Neural cell (in vitro differentiated cells): ENCODE results near the gene FNDC7.

Experiments used
- TF ChIP-seq, protein P1 (sequence below): fragments of 450-650 bp; IDR thresholded peaks from 2 replicates; pipeline ENCODE4 v1.5.1; 2014; ENCODE audit warnings: antibody characterized with exemption, mild to moderate bottlenecking, moderate library complexity; ENCODE audit not compliant: poor library complexity, severe bottlenecking
- TF ChIP-seq, protein P2 (sequence below): IDR thresholded peaks from 2 replicates; pipeline ENCODE4 v1.6.1; 2012; ENCODE audit warnings: borderline replicate concordance

DNA sequence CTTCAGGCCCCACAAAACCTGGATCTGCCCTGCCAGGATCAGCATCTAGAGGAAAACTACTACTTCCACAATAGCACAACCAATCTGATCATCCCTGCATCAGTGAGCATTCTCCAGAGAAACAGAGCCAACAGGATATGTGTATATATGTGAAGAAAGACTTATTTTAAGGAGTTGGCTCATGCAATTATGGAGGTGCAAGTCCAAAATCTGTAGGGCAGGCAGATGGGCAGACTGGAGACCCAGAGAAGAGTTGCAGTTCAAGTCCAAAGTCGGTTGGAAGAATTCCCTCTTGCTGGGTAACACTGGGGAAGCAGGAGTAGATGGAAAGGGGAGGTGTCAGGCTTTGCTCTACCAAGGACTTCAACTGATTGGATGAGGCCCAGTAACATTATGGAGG, 46.9 kb upstream of the FNDC7 start:
- TF ChIP-seq, protein P1, sequence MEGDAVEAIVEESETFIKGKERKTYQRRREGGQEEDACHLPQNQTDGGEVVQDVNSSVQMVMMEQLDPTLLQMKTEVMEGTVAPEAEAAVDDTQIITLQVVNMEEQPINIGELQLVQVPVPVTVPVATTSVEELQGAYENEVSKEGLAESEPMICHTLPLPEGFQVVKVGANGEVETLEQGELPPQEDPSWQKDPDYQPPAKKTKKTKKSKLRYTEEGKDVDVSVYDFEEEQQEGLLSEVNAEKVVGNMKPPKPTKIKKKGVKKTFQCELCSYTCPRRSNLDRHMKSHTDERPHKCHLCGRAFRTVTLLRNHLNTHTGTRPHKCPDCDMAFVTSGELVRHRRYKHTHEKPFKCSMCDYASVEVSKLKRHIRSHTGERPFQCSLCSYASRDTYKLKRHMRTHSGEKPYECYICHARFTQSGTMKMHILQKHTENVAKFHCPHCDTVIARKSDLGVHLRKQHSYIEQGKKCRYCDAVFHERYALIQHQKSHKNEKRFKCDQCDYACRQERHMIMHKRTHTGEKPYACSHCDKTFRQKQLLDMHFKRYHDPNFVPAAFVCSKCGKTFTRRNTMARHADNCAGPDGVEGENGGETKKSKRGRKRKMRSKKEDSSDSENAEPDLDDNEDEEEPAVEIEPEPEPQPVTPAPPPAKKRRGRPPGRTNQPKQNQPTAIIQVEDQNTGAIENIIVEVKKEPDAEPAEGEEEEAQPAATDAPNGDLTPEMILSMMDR = no peak
- TF ChIP-seq, protein P2, sequence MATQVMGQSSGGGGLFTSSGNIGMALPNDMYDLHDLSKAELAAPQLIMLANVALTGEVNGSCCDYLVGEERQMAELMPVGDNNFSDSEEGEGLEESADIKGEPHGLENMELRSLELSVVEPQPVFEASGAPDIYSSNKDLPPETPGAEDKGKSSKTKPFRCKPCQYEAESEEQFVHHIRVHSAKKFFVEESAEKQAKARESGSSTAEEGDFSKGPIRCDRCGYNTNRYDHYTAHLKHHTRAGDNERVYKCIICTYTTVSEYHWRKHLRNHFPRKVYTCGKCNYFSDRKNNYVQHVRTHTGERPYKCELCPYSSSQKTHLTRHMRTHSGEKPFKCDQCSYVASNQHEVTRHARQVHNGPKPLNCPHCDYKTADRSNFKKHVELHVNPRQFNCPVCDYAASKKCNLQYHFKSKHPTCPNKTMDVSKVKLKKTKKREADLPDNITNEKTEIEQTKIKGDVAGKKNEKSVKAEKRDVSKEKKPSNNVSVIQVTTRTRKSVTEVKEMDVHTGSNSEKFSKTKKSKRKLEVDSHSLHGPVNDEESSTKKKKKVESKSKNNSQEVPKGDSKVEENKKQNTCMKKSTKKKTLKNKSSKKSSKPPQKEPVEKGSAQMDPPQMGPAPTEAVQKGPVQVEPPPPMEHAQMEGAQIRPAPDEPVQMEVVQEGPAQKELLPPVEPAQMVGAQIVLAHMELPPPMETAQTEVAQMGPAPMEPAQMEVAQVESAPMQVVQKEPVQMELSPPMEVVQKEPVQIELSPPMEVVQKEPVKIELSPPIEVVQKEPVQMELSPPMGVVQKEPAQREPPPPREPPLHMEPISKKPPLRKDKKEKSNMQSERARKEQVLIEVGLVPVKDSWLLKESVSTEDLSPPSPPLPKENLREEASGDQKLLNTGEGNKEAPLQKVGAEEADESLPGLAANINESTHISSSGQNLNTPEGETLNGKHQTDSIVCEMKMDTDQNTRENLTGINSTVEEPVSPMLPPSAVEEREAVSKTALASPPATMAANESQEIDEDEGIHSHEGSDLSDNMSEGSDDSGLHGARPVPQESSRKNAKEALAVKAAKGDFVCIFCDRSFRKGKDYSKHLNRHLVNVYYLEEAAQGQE = no peak
